Measurements from ENCODE around the gene ITK.

The ITK gene

DNA sequence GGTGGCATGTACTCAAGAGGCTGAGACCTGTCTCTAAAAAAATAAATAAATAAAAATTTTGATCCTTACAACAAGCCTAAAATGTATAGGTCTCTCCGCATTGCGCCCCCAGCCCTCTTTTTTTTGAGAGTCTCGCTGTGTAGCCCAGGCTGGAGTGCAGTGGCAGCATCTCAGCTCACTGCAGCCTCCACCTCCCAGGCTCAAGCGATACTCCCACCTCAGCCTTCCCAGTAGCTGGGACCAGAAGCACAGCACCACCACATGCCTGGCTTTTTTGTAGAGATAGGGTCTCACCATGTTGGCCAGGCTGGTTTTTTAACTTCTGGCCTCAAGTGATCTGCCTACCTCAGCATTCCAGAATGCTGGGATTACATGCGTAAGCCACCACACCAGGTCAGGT, 12.4 kb upstream of the ITK start:
- no peak overlapping the region for H3K4me3 ChIP-seq (replicated peaks; ENCODE audit: insufficient read depth, low read length)
- no peak overlapping the region for H3K27ac ChIP-seq (replicated peaks)
- TF ChIP-seq, protein P1, sequence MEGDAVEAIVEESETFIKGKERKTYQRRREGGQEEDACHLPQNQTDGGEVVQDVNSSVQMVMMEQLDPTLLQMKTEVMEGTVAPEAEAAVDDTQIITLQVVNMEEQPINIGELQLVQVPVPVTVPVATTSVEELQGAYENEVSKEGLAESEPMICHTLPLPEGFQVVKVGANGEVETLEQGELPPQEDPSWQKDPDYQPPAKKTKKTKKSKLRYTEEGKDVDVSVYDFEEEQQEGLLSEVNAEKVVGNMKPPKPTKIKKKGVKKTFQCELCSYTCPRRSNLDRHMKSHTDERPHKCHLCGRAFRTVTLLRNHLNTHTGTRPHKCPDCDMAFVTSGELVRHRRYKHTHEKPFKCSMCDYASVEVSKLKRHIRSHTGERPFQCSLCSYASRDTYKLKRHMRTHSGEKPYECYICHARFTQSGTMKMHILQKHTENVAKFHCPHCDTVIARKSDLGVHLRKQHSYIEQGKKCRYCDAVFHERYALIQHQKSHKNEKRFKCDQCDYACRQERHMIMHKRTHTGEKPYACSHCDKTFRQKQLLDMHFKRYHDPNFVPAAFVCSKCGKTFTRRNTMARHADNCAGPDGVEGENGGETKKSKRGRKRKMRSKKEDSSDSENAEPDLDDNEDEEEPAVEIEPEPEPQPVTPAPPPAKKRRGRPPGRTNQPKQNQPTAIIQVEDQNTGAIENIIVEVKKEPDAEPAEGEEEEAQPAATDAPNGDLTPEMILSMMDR (IDR thresholded peaks at IDR 0.05; ENCODE audit: insufficient read depth, low read length) = no peak
- TF ChIP-seq, protein P2, sequence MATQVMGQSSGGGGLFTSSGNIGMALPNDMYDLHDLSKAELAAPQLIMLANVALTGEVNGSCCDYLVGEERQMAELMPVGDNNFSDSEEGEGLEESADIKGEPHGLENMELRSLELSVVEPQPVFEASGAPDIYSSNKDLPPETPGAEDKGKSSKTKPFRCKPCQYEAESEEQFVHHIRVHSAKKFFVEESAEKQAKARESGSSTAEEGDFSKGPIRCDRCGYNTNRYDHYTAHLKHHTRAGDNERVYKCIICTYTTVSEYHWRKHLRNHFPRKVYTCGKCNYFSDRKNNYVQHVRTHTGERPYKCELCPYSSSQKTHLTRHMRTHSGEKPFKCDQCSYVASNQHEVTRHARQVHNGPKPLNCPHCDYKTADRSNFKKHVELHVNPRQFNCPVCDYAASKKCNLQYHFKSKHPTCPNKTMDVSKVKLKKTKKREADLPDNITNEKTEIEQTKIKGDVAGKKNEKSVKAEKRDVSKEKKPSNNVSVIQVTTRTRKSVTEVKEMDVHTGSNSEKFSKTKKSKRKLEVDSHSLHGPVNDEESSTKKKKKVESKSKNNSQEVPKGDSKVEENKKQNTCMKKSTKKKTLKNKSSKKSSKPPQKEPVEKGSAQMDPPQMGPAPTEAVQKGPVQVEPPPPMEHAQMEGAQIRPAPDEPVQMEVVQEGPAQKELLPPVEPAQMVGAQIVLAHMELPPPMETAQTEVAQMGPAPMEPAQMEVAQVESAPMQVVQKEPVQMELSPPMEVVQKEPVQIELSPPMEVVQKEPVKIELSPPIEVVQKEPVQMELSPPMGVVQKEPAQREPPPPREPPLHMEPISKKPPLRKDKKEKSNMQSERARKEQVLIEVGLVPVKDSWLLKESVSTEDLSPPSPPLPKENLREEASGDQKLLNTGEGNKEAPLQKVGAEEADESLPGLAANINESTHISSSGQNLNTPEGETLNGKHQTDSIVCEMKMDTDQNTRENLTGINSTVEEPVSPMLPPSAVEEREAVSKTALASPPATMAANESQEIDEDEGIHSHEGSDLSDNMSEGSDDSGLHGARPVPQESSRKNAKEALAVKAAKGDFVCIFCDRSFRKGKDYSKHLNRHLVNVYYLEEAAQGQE (IDR thresholded peaks at IDR 0.05; ENCODE audit: insufficient replicate concordance, low read depth) = no peak
- TF ChIP-seq SPI1 (IDR thresholded peaks at IDR 0.05; ENCODE audit: borderline replicate concordance, low read depth) = no peak
- no peak for TF ChIP-seq POLR2AphosphoS5 (IDR thresholded peaks at IDR 0.05; ENCODE audit: low read depth)
- TF ChIP-seq GABPA (IDR thresholded peaks at IDR 0.05; ENCODE audit: low read depth) = no peak
- DNase-seq (ENCODE audit: low read depth in 1 of 2, low spot score in 1 of 2) = no peak
- H3K27me3 ChIP-seq (ENCODE audit: insufficient read depth, poor library complexity, severe bottlenecking) = peaks cover 5% of the 10 kb centered on the region

DNA sequence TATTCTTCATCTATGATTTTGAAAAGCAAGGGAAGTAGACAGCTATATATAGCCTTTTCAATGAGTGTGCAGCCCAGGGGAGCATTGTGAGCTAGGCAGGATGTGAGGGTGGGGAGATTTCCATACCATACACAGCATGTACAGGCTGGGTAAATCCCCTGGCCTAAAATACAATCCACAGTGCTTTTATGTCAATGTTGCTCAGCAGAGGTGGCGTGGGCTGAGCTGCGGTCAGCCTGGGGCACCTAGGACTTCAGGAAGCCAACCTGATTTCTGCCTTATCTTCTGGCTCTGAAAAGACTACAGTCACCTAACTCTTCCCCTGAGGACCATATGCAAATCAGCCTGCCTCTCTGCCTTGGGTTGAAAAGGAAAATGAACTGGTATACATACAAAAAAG, 8.2 kb upstream of the ITK start:
- DNase-seq (ENCODE audit: low read depth in 1 of 2, low spot score in 1 of 2) = no peak
- Histone ChIP-seq H3K27me3 (ENCODE audit: insufficient read depth, poor library complexity, severe bottlenecking) (peaks cover 2% of the 10 kb centered on the region), H3K27ac (replicated peaks) (no peak overlapping the region), H3K4me3 (replicated peaks; ENCODE audit: insufficient read depth, low read length) (no peak overlapping the region)
- no peak for TF ChIP-seq SPI1 (IDR thresholded peaks at IDR 0.05; ENCODE audit: borderline replicate concordance, low read depth)
- no peak for TF ChIP-seq GABPA (IDR thresholded peaks at IDR 0.05; ENCODE audit: low read depth)
- TF ChIP-seq, protein P1 (IDR thresholded peaks at IDR 0.05; ENCODE audit: insufficient read depth, low read length) = no peak

DNA sequence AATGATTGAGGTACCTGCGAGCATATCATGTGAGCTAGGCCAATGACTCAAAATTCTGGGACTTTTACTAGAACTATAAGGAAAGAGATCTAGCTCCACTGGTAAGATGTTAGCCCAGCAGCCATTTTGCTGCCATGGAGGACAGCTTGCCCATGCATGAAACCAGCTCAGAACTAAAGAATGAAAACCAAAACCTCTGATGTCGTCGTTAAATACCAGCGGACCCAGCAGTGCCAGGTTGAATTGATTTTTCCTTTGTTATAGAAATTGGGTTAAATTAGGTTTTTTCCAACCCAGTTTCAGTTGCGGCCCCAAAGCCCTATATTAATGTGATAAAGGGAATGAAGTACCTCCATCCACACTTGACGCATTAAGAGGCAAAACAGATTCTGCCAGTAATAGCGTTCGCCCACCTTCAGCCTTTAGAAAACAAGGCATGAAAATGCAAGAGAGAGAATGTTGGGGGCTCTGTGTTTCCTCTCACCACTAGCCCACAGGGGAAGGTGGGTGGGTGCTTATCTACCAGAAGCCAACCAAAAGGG, 5.5 kb upstream of the ITK start:
- Histone ChIP-seq H3K27ac (replicated peaks) (no peak overlapping the region), H3K27me3 (ENCODE audit: insufficient read depth, poor library complexity, severe bottlenecking) (peaks cover 10% of the 10 kb centered on the region), H3K4me3 (replicated peaks; ENCODE audit: insufficient read depth, low read length) (no peak overlapping the region)
- TF ChIP-seq, protein P2 (IDR thresholded peaks at IDR 0.05; ENCODE audit: insufficient replicate concordance, low read depth) = no peak
- TF ChIP-seq SPI1 (IDR thresholded peaks at IDR 0.05; ENCODE audit: borderline replicate concordance, low read depth) = no peak
- TF ChIP-seq, protein P1 (IDR thresholded peaks at IDR 0.05; ENCODE audit: insufficient read depth, low read length) = no peak
- TF ChIP-seq POLR2AphosphoS5 (IDR thresholded peaks at IDR 0.05; ENCODE audit: low read depth) = no peak
- TF ChIP-seq GABPA (IDR thresholded peaks at IDR 0.05; ENCODE audit: low read depth) = no peak
- no peak for DNase-seq (ENCODE audit: low read depth in 1 of 2, low spot score in 1 of 2)

DNA sequence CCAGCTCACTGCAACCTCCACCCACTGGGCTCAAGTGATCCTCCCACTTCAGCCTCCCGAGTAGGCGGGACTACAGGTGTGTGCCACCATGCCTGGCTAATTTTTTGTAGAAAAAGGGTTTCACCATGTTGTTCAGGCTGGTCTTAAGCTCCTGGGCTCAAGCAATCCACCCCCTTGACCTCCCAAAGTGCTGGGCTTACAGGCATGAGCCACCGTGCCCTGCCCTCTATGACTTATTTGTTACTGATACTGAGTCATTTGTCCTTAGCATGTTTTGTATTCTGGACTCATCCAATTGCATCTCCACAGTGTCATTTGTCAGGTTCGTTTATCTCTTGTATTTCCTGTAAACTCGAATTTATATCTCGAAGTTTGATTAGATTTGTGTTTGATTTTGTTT, 2.7 kb upstream of the ITK start:
- no peak for TF ChIP-seq POLR2AphosphoS5 (IDR thresholded peaks at IDR 0.05; ENCODE audit: low read depth)
- no peak for TF ChIP-seq GABPA (IDR thresholded peaks at IDR 0.05; ENCODE audit: low read depth)
- TF ChIP-seq, protein P2 (IDR thresholded peaks at IDR 0.05; ENCODE audit: insufficient replicate concordance, low read depth) = no peak
- TF ChIP-seq SPI1 (IDR thresholded peaks at IDR 0.05; ENCODE audit: borderline replicate concordance, low read depth) = no peak
- TF ChIP-seq, protein P1 (IDR thresholded peaks at IDR 0.05; ENCODE audit: insufficient read depth, low read length) = no peak
- DNase-seq (ENCODE audit: low read depth in 1 of 2, low spot score in 1 of 2) = no peak
- no peak overlapping the region for H3K27ac ChIP-seq (replicated peaks)
- H3K27me3 ChIP-seq (ENCODE audit: insufficient read depth, poor library complexity, severe bottlenecking) = peaks cover 25% of the 10 kb centered on the region
- H3K4me3 ChIP-seq (replicated peaks; ENCODE audit: insufficient read depth, low read length) = no peak overlapping the region

Data from HL-60 (cell line).